H1 (cell line): ENCODE data around the gene RNF13. TPM values are rescaled to one million over a fixed set of nuclear protein-coding genes. Genes with fewer than 3 reads are reported as not detected.

ENCODE experiments used
- CTCF ChIA-PET: fragments of 300-600 bp; sonication (Branson Sonifier 250); formaldehyde crosslinking; loops from one replicate; lab custom pipeline; 2021; ENCODE audit not compliant: partially characterized antibody; lab: Charles Lee
- POLR2A ChIA-PET: fragments of 300-600 bp; sonication (Branson Sonifier 250); formaldehyde crosslinking; loops from one replicate; lab custom pipeline; 2021; ENCODE audit warnings: inconsistent platforms; ENCODE audit not compliant: partially characterized antibody; lab: Charles Lee
- DNase-seq, 2 experiments: peaks; one replicate each; pipeline versions ENCODE4 v3.0.0 to v3.0.0-alpha.2; 2010 to 2022; ENCODE audit warnings: low spot score in 2 of 2, low read depth in 1 of 2, mixed read lengths in 1 of 2
- FAIRE-seq: peaks from 2 replicates; lab custom pipeline; 2011; peaks lifted over from hg19 to GRCh38; lab: Jason Lieb, UNC
- H2AFZ ChIP-seq: 2 replicates; pipeline ENCODE4 v1.8.1; 2012; ENCODE audit warnings: low read length, inconsistent platforms
- H2AK5ac ChIP-seq: 2 replicates; pipeline ENCODE4 v1.6.1; 2013; ENCODE audit warnings: low read depth, low read length
- H2BK120ac ChIP-seq: replicated peaks from 2 replicates; pipeline ENCODE3; 2013; ENCODE audit warnings: low read depth, low read length, inconsistent platforms
- H2BK12ac ChIP-seq: 2 replicates; pipeline ENCODE4 v1.6.1; 2013; ENCODE audit warnings: low read depth, low read length
- H2BK15ac ChIP-seq: 2 replicates; pipeline ENCODE4 v1.6.1; 2013; ENCODE audit warnings: low read length
- H2BK20ac ChIP-seq: 2 replicates; pipeline ENCODE4 v1.6.1; 2013; ENCODE audit warnings: low read length
- H2BK5ac ChIP-seq: 2 replicates; pipeline ENCODE4 v1.6.1; 2013; ENCODE audit warnings: low read depth, low read length
- H3K14ac ChIP-seq: 2 replicates; pipeline ENCODE4 v1.6.1; 2013; ENCODE audit warnings: inconsistent platforms; ENCODE audit not compliant: insufficient read length
- H3K18ac ChIP-seq: 2 replicates; pipeline ENCODE4 v1.6.1; 2013; ENCODE audit warnings: low read length; ENCODE audit errors: extremely low read depth
- H3K23ac ChIP-seq: 2 replicates; pipeline ENCODE4 v1.6.1; 2013; ENCODE audit warnings: inconsistent platforms; ENCODE audit not compliant: insufficient read length
- H3K23me2 ChIP-seq: 2 replicates; pipeline ENCODE4 v1.6.1; 2013; ENCODE audit warnings: low read depth, low read length
- H3K27ac ChIP-seq: 2 replicates; pipeline ENCODE4 v1.6.1; 2011; ENCODE audit warnings: low read depth, low read length, inconsistent platforms
- H3K27me3 ChIP-seq, 4 experiments: replicated peaks in 1 of 4; 1 replicate in 1 of 4; 2 replicates in 3 of 4; pipeline versions ENCODE4 v1.6.1 to v1.8.1; 2011 to 2013; ENCODE audit warnings: low read length in 3 of 4, mild to moderate bottlenecking in 3 of 4, inconsistent platforms in 2 of 4, mixed read lengths in 2 of 4, moderate library complexity in 1 of 4; ENCODE audit not compliant: control insufficient read depth in 3 of 4, insufficient read depth in 3 of 4; ENCODE audit errors: extremely low read depth in 1 of 4
- H3K36me3 ChIP-seq, 4 experiments: 2 replicates each; pipeline versions ENCODE4 v1.6.1 to v1.8.1; 2011 to 2013; ENCODE audit warnings: mild to moderate bottlenecking in 4 of 4, low read length in 3 of 4, moderate library complexity in 2 of 4, control low read depth in 1 of 4, inconsistent platforms in 1 of 4; ENCODE audit not compliant: insufficient read depth in 4 of 4, control insufficient read depth in 2 of 4
- H3K4ac ChIP-seq: replicated peaks from 2 replicates; pipeline ENCODE3; 2013; ENCODE audit warnings: low read length, low read depth, mixed read lengths, inconsistent platforms; ENCODE audit not compliant: insufficient read length
- H3K4me1 ChIP-seq, 4 experiments: replicated peaks in 1 of 4; 1 replicate in 1 of 4; 2 replicates in 3 of 4; pipeline versions ENCODE4 v1.6.1 to v1.8.1; 2011 to 2013; ENCODE audit warnings: low read length in 3 of 4, inconsistent platforms in 2 of 4, mixed read lengths in 1 of 4; ENCODE audit not compliant: insufficient read depth in 4 of 4, control insufficient read depth in 3 of 4
- H3K4me2 ChIP-seq, 2 experiments: 2 replicates each; pipeline versions ENCODE4 v1.6.1 to v1.8.1; 2011 to 2013; ENCODE audit warnings: low read depth in 2 of 2, low read length in 2 of 2, control low read depth in 1 of 2, inconsistent platforms in 1 of 2, mild to moderate bottlenecking in 1 of 2; ENCODE audit not compliant: insufficient read depth in 1 of 2
- H3K4me3 ChIP-seq, 4 experiments: fragments of 200-600, 300-600 bp in 1 of 4; sonication (generic), shearing (Covaris generic), sonication (Bioruptor Twin) in 1 of 4; 2 replicates each; pipeline versions ENCODE4 v1.5.1 to v1.8.1; 2011 to 2016; ENCODE audit warnings: low read length in 4 of 4, low read depth in 3 of 4, control low read depth in 2 of 4, inconsistent platforms in 2 of 4, mild to moderate bottlenecking in 2 of 4, mixed read lengths in 1 of 4, moderate library complexity in 1 of 4; ENCODE audit not compliant: insufficient read depth in 2 of 4; ENCODE audit errors: extremely low read depth in 1 of 4
- H3K56ac ChIP-seq: replicated peaks from 2 replicates; pipeline ENCODE3; 2013; ENCODE audit warnings: low read depth, mild to moderate bottlenecking, mixed read lengths, low read length, inconsistent platforms; ENCODE audit not compliant: insufficient read length
- H3K79me1 ChIP-seq: 2 replicates; pipeline ENCODE4 v1.6.1; 2013; ENCODE audit warnings: low read depth, low read length, control low read depth
- H3K79me2 ChIP-seq, 2 experiments: 2 replicates each; pipeline versions ENCODE4 v1.6.1 to v1.8.1; 2012 to 2013; ENCODE audit warnings: low read length in 2 of 2, mild to moderate bottlenecking in 2 of 2, inconsistent platforms in 1 of 2; ENCODE audit not compliant: insufficient read depth in 2 of 2, control insufficient read depth in 1 of 2
- H3K9ac ChIP-seq, 4 experiments: replicated peaks in 1 of 4; 1 replicate in 1 of 4; 2 replicates in 3 of 4; pipeline versions ENCODE4 v1.6.1 to v1.8.1; 2011 to 2013; ENCODE audit warnings: low read depth in 3 of 4, low read length in 3 of 4, control low read depth in 2 of 4, mild to moderate bottlenecking in 2 of 4, moderate library complexity in 2 of 4, inconsistent platforms in 1 of 4; ENCODE audit errors: extremely low read depth in 1 of 4
- H3K9me3 ChIP-seq, 2 experiments: 2 replicates each; pipeline versions ENCODE4 v1.6.1 to v1.8.1; 2012 to 2013; ENCODE audit warnings: mild to moderate bottlenecking in 2 of 2, moderate library complexity in 2 of 2, control low read depth in 1 of 2, inconsistent platforms in 1 of 2, low read depth in 1 of 2, low read length in 1 of 2, mixed read lengths in 1 of 2; ENCODE audit not compliant: insufficient read depth in 2 of 2
- H4K20me1 ChIP-seq, 2 experiments: replicated peaks in 1 of 2; 2 replicates each; pipeline versions ENCODE3 to v1.8.1; 2011 to 2013; ENCODE audit warnings: inconsistent platforms in 2 of 2, low read length in 2 of 2, mild to moderate bottlenecking in 1 of 2; ENCODE audit not compliant: insufficient read depth in 2 of 2, control insufficient read depth in 1 of 2
- H4K5ac ChIP-seq: 2 replicates; pipeline ENCODE4 v1.6.1; 2013; ENCODE audit warnings: low read length, low read depth, mixed read lengths, inconsistent platforms; ENCODE audit not compliant: insufficient read length
- H4K8ac ChIP-seq: 2 replicates; pipeline ENCODE4 v1.8.0; 2013; ENCODE audit warnings: mild to moderate bottlenecking, moderate library complexity, low read length, inconsistent platforms; ENCODE audit not compliant: insufficient read depth; ENCODE audit errors: extremely low read depth
- H4K91ac ChIP-seq: replicated peaks from 2 replicates; pipeline ENCODE3; 2013; ENCODE audit warnings: low read length, mixed read lengths, inconsistent platforms; ENCODE audit not compliant: insufficient read length
- CBX8 ChIP-seq: fragments of 300-800, 300-1000 bp; sonication (generic); IDR thresholded peaks from 2 replicates; pipeline ENCODE4 v1.7.1; 2016; ENCODE audit warnings: low read depth, low read length, borderline replicate concordance
- CEBPB ChIP-seq: IDR thresholded peaks from 2 replicates; pipeline ENCODE4 v1.6.1; 2012; ENCODE audit warnings: low read depth, low read length
- CREB1 ChIP-seq: IDR thresholded peaks from 2 replicates; pipeline ENCODE4 v1.6.1; 2012; ENCODE audit warnings: inconsistent platforms
- FOSL1 ChIP-seq: IDR thresholded peaks from 2 replicates; pipeline ENCODE4 v1.6.1; 2011; ENCODE audit warnings: mild to moderate bottlenecking, low read depth, low read length, moderate library complexity; ENCODE audit not compliant: insufficient read depth
- GTF2F1 ChIP-seq: IDR thresholded peaks from 2 replicates; pipeline ENCODE4 v1.6.1; 2012; ENCODE audit warnings: low read depth, low read length, improper control_type of control experiment, borderline replicate concordance
- JUN ChIP-seq: IDR thresholded peaks from 2 replicates; pipeline ENCODE4 v1.6.1; 2011; ENCODE audit warnings: low read depth, mild to moderate bottlenecking, improper control_type of control experiment, low read length
- MAX ChIP-seq: IDR thresholded peaks from 2 replicates; pipeline ENCODE4 v1.6.1; 2012; ENCODE audit warnings: inconsistent platforms
- NRF1 ChIP-seq: IDR thresholded peaks from 2 replicates; pipeline ENCODE4 v1.6.1; 2011; ENCODE audit warnings: mild to moderate bottlenecking, low read depth, low read length, improper control_type of control experiment
- RNF2 ChIP-seq: fragments of 200-900, 300-1000 bp; sonication (generic); IDR thresholded peaks from 2 replicates; pipeline ENCODE4 v1.7.1; 2016; ENCODE audit warnings: borderline replicate concordance, low read depth, mild to moderate bottlenecking, antibody characterized with exemption, low read length; ENCODE audit not compliant: poor library complexity, severe bottlenecking; ENCODE audit errors: missing control alignments
- SP4 ChIP-seq: IDR thresholded peaks from 2 replicates; pipeline ENCODE4 v1.6.1; 2012; ENCODE audit warnings: low read length, inconsistent platforms
- SUZ12 ChIP-seq: fragments of 200-600 bp; sonication (generic); IDR thresholded peaks from 2 replicates; pipeline ENCODE4 v1.6.1; 2012; ENCODE audit warnings: mild to moderate bottlenecking, inconsistent platforms, low read length, moderate library complexity, mixed read lengths
- TCF12 ChIP-seq: IDR thresholded peaks from 2 replicates; pipeline ENCODE4 v1.6.1; 2011; ENCODE audit warnings: low read depth, mild to moderate bottlenecking, low read length
- USF2 ChIP-seq: IDR thresholded peaks from 2 replicates; pipeline ENCODE4 v1.6.1; 2011; ENCODE audit warnings: low read length, improper control_type of control experiment
- ZNF274 ChIP-seq: IDR thresholded peaks from 2 replicates; pipeline ENCODE4 v1.7.0; 2012; ENCODE audit warnings: low read length, borderline replicate concordance; ENCODE audit errors: extremely low read depth
- WGBS, 2 experiments: shearing (Covaris generic) in 1 of 2; methylation state at CpG; one replicate each; pipeline versions ENCODE4 v1.1.6 to v1.1.7; 2013 to 2015; ENCODE audit warnings: low lambda C conversion rate in 2 of 2, mixed read lengths in 2 of 2, inconsistent platforms in 1 of 2, low coverage in 1 of 2, missing lambda C conversion rate in 1 of 2; ENCODE audit not compliant: insufficient replicate concordance in 2 of 2, insufficient coverage in 1 of 2, insufficient read length in 1 of 2; ENCODE audit errors: extremely low coverage in 1 of 2, missing lambda C conversion rate in 1 of 2; 5-methylcytosine and 5-hydroxymethylcytosine counted together
- polyA plus RNA-seq, 7 experiments: library from polyadenylated mRNA; depleted of rRNA in 3 of 7; stranded (reverse) in 5 of 7; unstranded in 2 of 7; fragments of >200 nt in 5 of 7; fragments of 200-250 nt in 2 of 7; gene quantifications; 1 replicate in 5 of 7; 2 replicates in 1 of 7; 4 replicates in 1 of 7; pipeline versions ENCODE4 v1.2.1 to v1.2.3, GENCODE V29; 2011 to 2013; ENCODE audit warnings: missing spikeins in 2 of 7, mixed read lengths in 2 of 7
- total RNA-seq: library from RNA; stranded (reverse); fragmentation: NEBNext Ultra II Directional; extraction: Animal tissue kit (Norgen Biotek cat#: 25700); gene quantifications from 2 replicates; pipeline ENCODE4 v1.2.1, GENCODE V29; 2021

Gene RNF13
- total and polyA plus RNA-seq, 2 of the 8 experiments (the other 6 are each of a cell fraction or from before 2014, with no cell fraction given) = 19.4 to 35.4 TPM

- H4K20me1 ChIP-seq = peaks cover 0 to 2% of the 10 kb centered on the region in 2 experiments
- H4K8ac ChIP-seq = no peak overlapping the region
- 82% methylated on average over 3 of the region's 3 CpGs; no CpG with 5 or more reads in 1 of the 2 experiments for WGBS, 2 experiments
- ChIA-PET POLR2A (no interaction called here), CTCF (no interaction called here)
- H3K27ac ChIP-seq = no peak overlapping the region
- 0 out of 8 replicates have a peak, but pooled peaks cover 0 to 2% (median 0%) of the 10 kb centered on the region in 4 experiments for H3K36me3 ChIP-seq
- no peak overlapping the region for H3K4ac ChIP-seq
- H3K4me1 ChIP-seq = peaks cover 0 to 2% (median 0%) of the 10 kb centered on the region in 4 experiments; a peak in 1 of 7 replicates
- H3K14ac ChIP-seq = no peak overlapping the region
- no peaks in the 10 kb centered on the region for H3K9me3 ChIP-seq
- H2BK12ac ChIP-seq = no peak overlapping the region
- H4K91ac ChIP-seq = no peak overlapping the region
- FAIRE-seq (no peak), DNase-seq (no peak)
- no peak for TF ChIP-seq NRF1
- no peak for TF ChIP-seq CREB1
- TF ChIP-seq TCF12 = no peak
- no peak for TF ChIP-seq SUZ12
- no peak for TF ChIP-seq USF2
- no peak for TF ChIP-seq FOSL1
- no peak for TF ChIP-seq JUN
- no peak for TF ChIP-seq SP4
- TF ChIP-seq CEBPB = no peak
- no peak for TF ChIP-seq GTF2F1
- TF ChIP-seq ZNF274 = no peak
- TF ChIP-seq RNF2 = no peak
- TF ChIP-seq MAX = no peak
- TF ChIP-seq CBX8 = no peak
- no peak overlapping the region for H3K9ac ChIP-seq
- H3K4me2 ChIP-seq = no peak overlapping the region
- H2BK120ac ChIP-seq = no peak overlapping the region
- no peaks in the 10 kb centered on the region for H3K23me2 ChIP-seq
- H3K79me1 ChIP-seq = no peaks in the 10 kb centered on the region
- no peak overlapping the region for H3K23ac ChIP-seq
- no peak overlapping the region for H2AK5ac ChIP-seq
- H4K5ac ChIP-seq = no peak overlapping the region
- H3K27me3 ChIP-seq = no peaks in the 10 kb centered on the region
- H3K18ac ChIP-seq = no peak overlapping the region
- no peak overlapping the region for H2BK5ac ChIP-seq
- H3K56ac ChIP-seq = no peak overlapping the region
- no peak overlapping the region for H3K4me3 ChIP-seq
- H2BK15ac ChIP-seq = no peak overlapping the region
- no peak overlapping the region for H2AFZ ChIP-seq
- H2BK20ac ChIP-seq = no peak overlapping the region
- no peaks in the 10 kb centered on the region for H3K79me2 ChIP-seq
Observed at GRCh38 chr3:149860881-149861280, 47.9 kb downstream of the RNF13 start.
